CD4-positive, alpha-beta T cell (primary cell): ENCODE measurements around the gene A2ML1. TPM values are rescaled to one million over a fixed set of nuclear protein-coding genes. Genes with fewer than 3 reads are reported as not detected.
A peak's percentile ranks its signal among the peaks of the same experiment; 100 is the strongest.

Experiments
- ATAC-seq: fragments of 200-7000 bp; cut with Tn5 transposase; one replicate; pipeline ENCODE4 v1.10.0; 2022; ENCODE audit warnings: mild to moderate bottlenecking; ENCODE audit not compliant: poor library complexity
- CTCF ChIA-PET: fragments of 350-600 bp; sonication (Branson Sonifier 250); formaldehyde crosslinking; loops from one replicate; lab custom pipeline; 2021; ENCODE audit warnings: antibody characterized with exemption, inconsistent platforms; lab: Charles Lee
- POLR2A ChIA-PET: fragments of 350-600 bp; sonication (Branson Sonifier 250); formaldehyde crosslinking; loops from one replicate; lab custom pipeline; 2021; ENCODE audit warnings: antibody characterized with exemption, inconsistent platforms; lab: Charles Lee
- DNase-seq, 14 experiments: peaks; one replicate each; pipeline ENCODE4 v3.0.0-alpha.2; 2013 to 2020; ENCODE audit warnings: mixed read lengths in 2 of 14
- H3K27ac ChIP-seq, 2 donors: one replicate each; pipeline versions ENCODE4 v1.5.1 to v1.7.0; 2013; ENCODE audit warnings: low read length in 2 of 2, low read depth in 1 of 2, mild to moderate bottlenecking in 1 of 2
- H3K27me3 ChIP-seq, 2 experiments: 1 replicate in 1 of 2; 2 replicates in 1 of 2; pipeline versions ENCODE4 v1.6.1 to v1.7.0; 2013; ENCODE audit warnings: low read length in 2 of 2, control low read depth in 1 of 2, mild to moderate bottlenecking in 1 of 2, moderate library complexity in 1 of 2; ENCODE audit not compliant: insufficient read depth in 2 of 2, control insufficient read depth in 1 of 2
- H3K36me3 ChIP-seq: one replicate; pipeline ENCODE4 v1.6.1; 2013; ENCODE audit warnings: low read length, control low read depth; ENCODE audit not compliant: insufficient read depth
- H3K4me1 ChIP-seq: one replicate; pipeline ENCODE4 v1.6.1; 2013; ENCODE audit warnings: low read length, control low read depth; ENCODE audit not compliant: insufficient read depth
- H3K4me3 ChIP-seq: one replicate; pipeline ENCODE4 v1.5.1; 2013; ENCODE audit warnings: mild to moderate bottlenecking, low read length, moderate library complexity
- H3K9me3 ChIP-seq, 2 experiments: 1 replicate in 1 of 2; 2 replicates in 1 of 2; pipeline versions ENCODE4 v1.6.1 to v1.7.0; 2013; ENCODE audit warnings: low read length in 2 of 2, mild to moderate bottlenecking in 2 of 2, control low read depth in 1 of 2, moderate library complexity in 1 of 2; ENCODE audit not compliant: control insufficient read depth in 1 of 2, insufficient read depth in 1 of 2
- H3K27ac Mint-ChIP-seq: one replicate; pipeline ENCODE4 v1.8.0; 2020; ENCODE audit warnings: mixed read lengths
- H3K27me3 Mint-ChIP-seq: one replicate; pipeline ENCODE4 v1.8.0; 2021; ENCODE audit warnings: mixed read lengths
- H3K36me3 Mint-ChIP-seq: one replicate; pipeline ENCODE4 v1.8.0; 2021; ENCODE audit warnings: low read depth, mixed read lengths
- H3K4me1 Mint-ChIP-seq: one replicate; pipeline ENCODE4 v1.8.0; 2021; ENCODE audit warnings: low read depth, mixed read lengths
- H3K4me3 Mint-ChIP-seq: one replicate; pipeline ENCODE4 v1.8.0; 2020; ENCODE audit warnings: mild to moderate bottlenecking, mixed read lengths
- H3K9me3 Mint-ChIP-seq: one replicate; pipeline ENCODE4 v1.8.0; 2020; ENCODE audit warnings: mixed read lengths
- intact Hi-C, 2 experiments: fragments of 100-400 bp; cut with DNase I in 1 of 2; cut with micrococcal nuclease in 1 of 2; formaldehyde crosslinking; loops; one replicate each; pipeline versions ENCODE4 v1.15.1 to v1.9.0; 2023 to 2025; cut with DNase I, micrococcal nuclease
- total RNA-seq, 174 experiments: library from RNA in 2 of 174; stranded (reverse) in 2 of 174; gene quantifications; one replicate each; pipeline ENCODE4 v1.2.3 and lab custom pipeline; 2021 to 2026
- TF ChIP-seq, protein P1 (sequence below): fragments of 200-600 bp; IDR thresholded peaks from one replicate; pipeline ENCODE4 v1.8.0; 2022; ENCODE audit warnings: antibody characterized with exemption, mild to moderate bottlenecking

Gene A2ML1
- total RNA-seq, 2 experiments from 2014 or later, result not detected

DNA sequence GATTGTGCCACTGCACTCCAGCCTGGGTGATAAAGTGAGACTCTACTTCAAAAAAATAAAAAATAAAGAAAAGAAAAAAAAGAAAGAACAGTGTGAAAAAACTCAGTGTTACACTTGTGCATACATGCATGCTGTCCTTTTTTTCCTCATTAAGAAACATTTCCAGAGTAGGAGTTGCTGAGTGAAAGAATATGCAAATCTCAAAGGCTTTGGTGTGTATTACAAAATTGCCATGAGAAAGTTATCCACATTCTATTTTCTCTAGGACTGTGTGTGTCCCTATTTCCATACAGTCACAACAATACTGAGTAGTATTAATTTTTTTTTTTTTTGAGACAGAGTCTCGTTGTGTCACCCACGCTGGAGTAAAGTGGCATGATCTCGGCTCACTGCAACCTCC is 830 bp upstream of the A2ML1 start:
- Mint-ChIP-seq H3K4me3 (no peak overlapping the region), H3K9me3 (no peaks in the 10 kb centered on the region), H3K4me1 (no peaks in the 10 kb centered on the region), H3K27ac (no peak overlapping the region), H3K36me3 (no peaks in the 10 kb centered on the region), H3K27me3 (no peaks in the 10 kb centered on the region)
- DNase-seq (no peak), ATAC-seq (no peak)
- intact Hi-C loops, result no loop called here
- TF ChIP-seq, protein P1, sequence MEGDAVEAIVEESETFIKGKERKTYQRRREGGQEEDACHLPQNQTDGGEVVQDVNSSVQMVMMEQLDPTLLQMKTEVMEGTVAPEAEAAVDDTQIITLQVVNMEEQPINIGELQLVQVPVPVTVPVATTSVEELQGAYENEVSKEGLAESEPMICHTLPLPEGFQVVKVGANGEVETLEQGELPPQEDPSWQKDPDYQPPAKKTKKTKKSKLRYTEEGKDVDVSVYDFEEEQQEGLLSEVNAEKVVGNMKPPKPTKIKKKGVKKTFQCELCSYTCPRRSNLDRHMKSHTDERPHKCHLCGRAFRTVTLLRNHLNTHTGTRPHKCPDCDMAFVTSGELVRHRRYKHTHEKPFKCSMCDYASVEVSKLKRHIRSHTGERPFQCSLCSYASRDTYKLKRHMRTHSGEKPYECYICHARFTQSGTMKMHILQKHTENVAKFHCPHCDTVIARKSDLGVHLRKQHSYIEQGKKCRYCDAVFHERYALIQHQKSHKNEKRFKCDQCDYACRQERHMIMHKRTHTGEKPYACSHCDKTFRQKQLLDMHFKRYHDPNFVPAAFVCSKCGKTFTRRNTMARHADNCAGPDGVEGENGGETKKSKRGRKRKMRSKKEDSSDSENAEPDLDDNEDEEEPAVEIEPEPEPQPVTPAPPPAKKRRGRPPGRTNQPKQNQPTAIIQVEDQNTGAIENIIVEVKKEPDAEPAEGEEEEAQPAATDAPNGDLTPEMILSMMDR, result no peak
- Histone ChIP-seq H3K36me3 (no peaks in the 10 kb centered on the region), H3K4me3 (no peak overlapping the region), H3K9me3 (peaks cover 0 to 4% of the 10 kb centered on the region in 2 experiments), H3K27me3 (no peaks in the 10 kb centered on the region), H3K27ac (no peak overlapping the region), H3K4me1 (no peaks in the 10 kb centered on the region)
- ChIA-PET CTCF (no interaction called here), POLR2A (no interaction called here)

DNA sequence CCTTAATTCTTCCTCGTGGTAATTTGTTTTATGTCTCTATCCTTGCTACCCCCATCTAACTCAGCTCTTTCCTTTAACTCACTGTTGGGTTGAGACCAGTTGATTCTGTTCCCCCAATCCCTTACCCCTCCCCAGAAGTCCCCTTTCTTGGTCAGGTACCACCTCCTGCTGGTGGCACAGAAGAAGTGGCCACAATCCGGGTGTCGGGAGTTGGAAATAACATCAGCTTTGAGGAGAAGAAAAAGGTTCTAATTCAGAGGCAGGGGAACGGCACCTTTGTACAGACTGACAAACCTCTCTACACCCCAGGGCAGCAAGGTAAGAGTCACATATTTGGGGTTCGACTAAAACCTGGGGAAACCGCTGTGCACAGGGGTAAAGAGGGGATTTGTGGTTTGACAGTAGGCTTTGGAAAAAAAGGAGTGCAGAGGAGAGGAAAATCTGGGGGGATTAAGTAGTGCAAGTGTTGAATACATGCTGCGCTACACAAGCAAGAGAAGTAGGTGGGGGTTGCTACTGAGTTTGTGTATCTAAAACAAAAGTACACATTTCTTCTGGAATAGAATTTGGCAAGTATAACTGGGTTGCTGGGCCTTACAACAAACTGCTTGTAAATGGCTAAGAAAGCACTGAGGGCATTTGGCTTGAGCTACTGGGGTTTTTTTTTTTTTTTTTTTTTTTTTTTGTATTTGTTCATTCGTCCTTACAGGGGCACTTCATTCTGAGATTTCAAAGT is 1.3 kb downstream of the A2ML1 start:
- Mint-ChIP-seq H3K27ac (no peak overlapping the region), H3K36me3 (no peaks in the 10 kb centered on the region), H3K4me3 (no peak overlapping the region), H3K4me1 (no peaks in the 10 kb centered on the region), H3K9me3 (no peaks in the 10 kb centered on the region), H3K27me3 (peaks cover 9% of the 10 kb centered on the region)
- H3K9me3 ChIP-seq, result peaks cover 0 to 6% of the 10 kb centered on the region in 2 experiments
- ATAC-seq, result no peak
- CTCF ChIA-PET, result no interaction called here
- TF ChIP-seq, protein P1, result no peak
- H3K4me1 ChIP-seq, result no peaks in the 10 kb centered on the region
- no peak overlapping the region for H3K4me3 ChIP-seq
- H3K36me3 ChIP-seq, result no peaks in the 10 kb centered on the region
- no peak overlapping the region for H3K27ac ChIP-seq
- intact Hi-C loops, result no loop called here
- POLR2A ChIA-PET, result no interaction called here
- no peaks in the 10 kb centered on the region for H3K27me3 ChIP-seq
- DNase-seq, result peak in 5 of 14 experiments; percentile 2 to 27 (median 13)

DNA sequence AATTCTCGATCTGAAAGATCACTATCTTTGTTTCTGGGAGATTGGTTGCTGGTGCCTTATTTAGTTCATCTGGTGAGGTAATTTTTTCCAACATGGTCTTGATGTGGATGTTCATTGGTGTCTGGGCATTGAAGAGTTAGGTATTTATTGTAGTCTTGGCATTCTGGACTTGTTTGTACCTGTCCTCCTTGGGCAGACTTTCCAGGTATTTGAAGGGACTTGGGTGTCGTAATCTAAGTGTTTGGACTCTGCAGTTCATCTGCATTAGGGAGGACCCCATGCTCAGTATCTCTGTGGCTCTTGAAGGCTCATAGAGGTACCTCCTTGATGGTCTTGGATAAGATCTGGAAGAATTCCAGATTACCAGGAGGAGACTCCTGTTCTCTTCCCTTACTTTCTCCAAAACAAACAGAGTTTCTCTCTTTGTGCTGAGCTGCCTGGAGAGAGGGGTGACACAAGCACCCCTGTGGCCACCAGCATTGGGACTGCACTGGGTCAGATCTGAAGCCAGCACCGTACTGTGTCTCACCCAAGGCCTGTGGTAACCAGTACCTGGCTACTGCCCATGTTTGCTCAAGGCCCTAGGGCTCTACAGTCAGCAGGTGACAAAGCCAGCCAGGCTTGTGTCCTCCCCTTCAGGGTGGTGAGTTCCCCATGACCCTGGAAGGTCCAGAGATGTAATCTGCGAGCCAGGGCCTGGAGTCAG is 5.3 kb downstream of the A2ML1 start:
- TF ChIP-seq, protein P1, result no peak
- peaks cover 0 to 6% of the 10 kb centered on the region in 2 experiments for H3K9me3 ChIP-seq
- Mint-ChIP-seq H3K27ac (no peak overlapping the region), H3K4me3 (no peak overlapping the region), H3K9me3 (no peaks in the 10 kb centered on the region), H3K36me3 (no peaks in the 10 kb centered on the region), H3K27me3 (peaks cover 9% of the 10 kb centered on the region), H3K4me1 (no peaks in the 10 kb centered on the region)
- CTCF ChIA-PET, result no interaction called here
- H3K27ac ChIP-seq, result no peak overlapping the region
- intact Hi-C loops, result no loop called here
- ATAC-seq, result no peak
- no peak overlapping the region for H3K4me3 ChIP-seq
- DNase-seq, result no peak
- POLR2A ChIA-PET, result interaction anchor here (0.5 kb wide), 1 partner anchor 45 kb away, joined by 3 read pairs; no protein-coding TSS in a partner anchor
- no peaks in the 10 kb centered on the region for H3K4me1 ChIP-seq
- H3K36me3 ChIP-seq, result no peaks in the 10 kb centered on the region
- no peaks in the 10 kb centered on the region for H3K27me3 ChIP-seq
